ENCODE measurements around the gene LPCAT2.

The LPCAT2 gene

GRCh38 chr16:55490301-55490700, 18.6 kb upstream of the LPCAT2 start:
- no peak for TF ChIP-seq CTCF (IDR thresholded peaks at IDR 0.05; ENCODE audit: low read depth, low read length, missing control alignments)
- no peak overlapping the region for H3K4me3 ChIP-seq (ENCODE audit: low read depth, low read length)
- no peak for DNase-seq (ENCODE audit: low read depth)

GRCh38 chr16:55491691-55492090, 17.2 kb upstream of the LPCAT2 start:
- H3K4me3 ChIP-seq (ENCODE audit: low read depth, low read length) = no peak overlapping the region
- no peak for TF ChIP-seq CTCF (IDR thresholded peaks at IDR 0.05; ENCODE audit: low read depth, low read length, missing control alignments)
- DNase-seq (ENCODE audit: low read depth) = no peak

GRCh38 chr16:55492756-55493380, 16.0 kb upstream of the LPCAT2 start:
- no peak overlapping the region for H3K4me3 ChIP-seq (ENCODE audit: low read depth, low read length)
- no peak for TF ChIP-seq CTCF (IDR thresholded peaks at IDR 0.05; ENCODE audit: low read depth, low read length, missing control alignments)
- DNase-seq (ENCODE audit: low read depth) = no peak

GRCh38 chr16:55494994-55495421, 13.9 kb upstream of the LPCAT2 start:
- no peak for DNase-seq (ENCODE audit: low read depth)
- H3K4me3 ChIP-seq (ENCODE audit: low read depth, low read length) = no peak overlapping the region
- TF ChIP-seq CTCF (IDR thresholded peaks at IDR 0.05; ENCODE audit: low read depth, low read length, missing control alignments) = no peak

- H3K4me3 ChIP-seq (ENCODE audit: low read depth, low read length) = no peak overlapping the region
- no peak for TF ChIP-seq CTCF (IDR thresholded peaks at IDR 0.05; ENCODE audit: low read depth, low read length, missing control alignments)
- DNase-seq (ENCODE audit: low read depth) = no peak
Measured at GRCh38 chr16:55495616-55496289, 13.1 kb upstream of the LPCAT2 start.

- H3K4me3 ChIP-seq (ENCODE audit: low read depth, low read length) = no peak overlapping the region
- no peak for TF ChIP-seq CTCF (IDR thresholded peaks at IDR 0.05; ENCODE audit: low read depth, low read length, missing control alignments)
- DNase-seq (ENCODE audit: low read depth) = no peak
Measured at GRCh38 chr16:55496509-55497145, 12.2 kb upstream of the LPCAT2 start.

Measured in GM12864 (cell line).